ENCODE measurements around the gene YIPF2. TPM values are rescaled to one million over a fixed set of nuclear protein-coding genes. Genes with fewer than 3 reads are reported as not detected.

YIPF2 gene
- 58.8 and 76.4 TPM in 2 replicates for total RNA-seq

DNA sequence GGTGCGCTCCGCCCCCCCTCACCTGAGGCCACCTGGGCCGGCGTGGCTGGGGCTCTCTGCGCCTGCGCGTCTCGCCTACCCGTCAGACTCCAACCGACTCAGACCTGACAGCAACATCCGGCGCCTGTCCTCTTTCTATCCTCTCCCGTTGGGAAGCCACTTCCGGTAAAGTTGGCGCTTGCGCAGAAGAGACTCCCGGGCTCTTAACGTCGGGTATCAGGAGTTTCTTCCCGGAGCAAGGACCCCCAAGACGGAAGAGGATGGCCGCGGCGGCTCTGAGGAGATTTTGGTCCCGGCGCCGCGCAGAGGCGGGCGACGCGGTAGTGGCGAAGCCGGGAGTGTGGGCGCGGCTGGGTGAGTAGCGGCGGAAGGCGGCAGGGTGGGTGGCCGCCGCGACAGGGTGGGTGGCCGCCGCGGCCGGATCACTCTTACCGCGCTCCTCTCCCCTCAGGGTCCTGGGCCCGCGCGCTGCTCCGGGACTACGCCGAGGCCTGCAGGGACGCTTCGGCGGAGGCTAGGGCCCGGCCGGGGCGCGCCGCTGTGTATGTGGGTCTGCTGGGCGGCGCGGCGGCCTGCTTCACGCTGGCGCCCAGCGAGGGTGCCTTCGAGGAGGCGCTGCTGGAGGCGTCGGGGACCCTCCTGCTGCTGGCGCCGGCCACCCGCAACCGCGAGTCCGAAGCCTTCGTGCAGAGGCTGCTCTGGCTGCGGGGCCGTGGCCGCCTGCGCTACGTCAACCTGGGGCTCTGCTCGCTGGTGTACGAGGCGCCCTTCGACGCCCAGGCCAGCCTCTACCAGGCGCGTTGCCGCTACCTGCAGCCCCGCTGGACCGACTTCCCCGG, at the start of gene YIPF2, which contains the start of gene TIMM29:
Gene YIPF2 (minus strand): TSS at position 77 of the 839 bp plus-strand sequence. CDS start 229 bp downstream, outside the sequence.
Gene TIMM29 (plus strand): TSS at position 249 of the 839 bp plus-strand sequence. CDS start 12 bp downstream, at position 261.

DNA sequence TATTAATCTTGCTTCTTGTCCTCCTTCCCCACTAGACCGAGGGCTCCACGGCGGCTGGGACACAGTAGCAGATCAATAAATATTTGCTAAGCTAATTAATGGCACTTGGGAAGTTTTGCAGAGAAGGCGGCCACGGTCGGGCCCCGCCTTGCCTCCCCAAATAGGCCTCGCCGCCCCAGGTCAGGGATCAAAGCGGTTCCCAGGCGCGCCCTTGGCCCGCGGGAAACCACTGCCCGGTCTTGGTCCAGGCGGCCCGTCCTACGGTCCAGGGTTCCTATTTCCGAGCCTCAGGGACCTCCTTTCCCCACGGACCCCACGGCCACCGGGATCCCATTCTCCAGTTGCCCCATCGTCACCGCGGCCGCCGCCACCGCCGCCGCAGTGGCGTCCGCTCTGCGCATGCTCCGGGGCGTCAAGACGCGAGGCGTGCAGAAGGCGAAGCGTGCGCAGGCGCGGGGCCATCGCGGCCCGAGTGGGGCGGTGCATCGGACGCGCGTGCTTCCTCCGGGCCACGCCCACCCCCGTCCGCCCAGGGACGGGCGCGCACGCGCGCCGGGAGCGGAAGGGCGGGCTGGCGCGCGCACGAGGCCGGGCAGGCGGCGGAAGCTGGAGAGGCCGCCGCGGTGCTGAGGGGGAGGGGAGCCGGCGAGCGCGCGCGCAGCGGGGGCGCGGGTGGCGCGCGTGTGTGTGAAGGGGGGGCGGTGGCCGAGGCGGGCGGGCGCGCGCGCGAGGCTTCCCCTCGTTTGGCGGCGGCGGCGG, 32.1 kb upstream of the YIPF2 start, which contains the start of gene SMARCA4:
Gene SMARCA4 (plus strand): TSS at position 717 of the 759 bp plus-strand sequence. CDS start 23,122 bp downstream, outside the sequence.

Other genes with a start within 250 kb of the YIPF2 start
- gene QTRT1, start 227.2 kb downstream of the YIPF2 start, total RNA-seq, result 19.6 and 27.8 TPM in 2 replicates
- 86.9 and 167 TPM in 2 replicates for gene DNM2, start 210.6 kb downstream of the YIPF2 start, total RNA-seq
- gene TMED1, start 92.4 kb downstream of the YIPF2 start, total RNA-seq, result 30.3 and 55.0 TPM in 2 replicates
- 0.16 and 0.25 TPM in 2 replicates for gene C19orf38, start 80.2 kb downstream of the YIPF2 start, total RNA-seq
- 16.2 and 28.3 TPM in 2 replicates for gene CARM1, start 57.1 kb downstream of the YIPF2 start, total RNA-seq
- 22.3 and 26.2 TPM in 2 replicates for gene TIMM29, start 172 bp upstream of the YIPF2 start, total RNA-seq
- 45.3 and 158 TPM in 2 replicates for gene SMARCA4, start 32.4 kb upstream of the YIPF2 start, total RNA-seq
- gene LDLR, start 160.8 kb upstream of the YIPF2 start, total RNA-seq, result 88.3 and 108 TPM in 2 replicates
- gene SPC24, start 227.1 kb upstream of the YIPF2 start, total RNA-seq, result 45.8 and 63.1 TPM in 2 replicates

Data from bladder microvascular endothelial cell (primary cell).